Measurements from ENCODE around the gene FOXD2.
A peak's percentile ranks its signal among the peaks of the same experiment; 100 is the strongest.

Gene FOXD2

GRCh38 chr1:47437447-47438164 is at the start of gene FOXD2:
Gene FOXD2 (plus strand): TSS chr1:47438044. CDS start chr1:47438136, 92 bp downstream.
- peak; percentile 83 to 95 (median 87) for DNase-seq (ENCODE audit: low read depth in 3 of 3)

- peak in 1 of 3 experiments; percentile 6 for DNase-seq (ENCODE audit: low read depth in 3 of 3)
Measured at GRCh38 chr1:47388891-47389238, 49.0 kb upstream of the FOXD2 start.

- no peak for DNase-seq (ENCODE audit: low read depth in 3 of 3)
Measured at GRCh38 chr1:47389731-47390130, 48.1 kb upstream of the FOXD2 start.

- DNase-seq (ENCODE audit: low read depth in 3 of 3) = no peak
Measured at GRCh38 chr1:47390843-47391242, 47.0 kb upstream of the FOXD2 start.

- no peak for DNase-seq (ENCODE audit: low read depth in 3 of 3)
Measured at GRCh38 chr1:47393141-47393540, 44.7 kb upstream of the FOXD2 start.

GRCh38 chr1:47395433-47395832 is 42.4 kb upstream of the FOXD2 start:
- no peak for DNase-seq (ENCODE audit: low read depth in 3 of 3)

- DNase-seq (ENCODE audit: low read depth in 3 of 3) = no peak
Measured at GRCh38 chr1:47396671-47397196, 41.1 kb upstream of the FOXD2 start.

- no peak for DNase-seq (ENCODE audit: low read depth in 3 of 3)
Measured at GRCh38 chr1:47399138-47399845, 38.6 kb upstream of the FOXD2 start.

- no peak for DNase-seq (ENCODE audit: low read depth in 3 of 3)
Measured at GRCh38 chr1:47399846-47400155, 38.0 kb upstream of the FOXD2 start.

GRCh38 chr1:47401761-47402160 is 36.1 kb upstream of the FOXD2 start:
- DNase-seq (ENCODE audit: low read depth in 3 of 3) = no peak

- no peak for DNase-seq (ENCODE audit: low read depth in 3 of 3)
Measured at GRCh38 chr1:47402591-47402990, 35.3 kb upstream of the FOXD2 start.

GRCh38 chr1:47403321-47403910 is 34.4 kb upstream of the FOXD2 start:
- no peak for DNase-seq (ENCODE audit: low read depth in 3 of 3)

- no peak for DNase-seq (ENCODE audit: low read depth in 3 of 3)
Measured at GRCh38 chr1:47405697-47406096, 32.1 kb upstream of the FOXD2 start.

- no peak for DNase-seq (ENCODE audit: low read depth in 3 of 3)
Measured at GRCh38 chr1:47406966-47407365, 30.9 kb upstream of the FOXD2 start.

GRCh38 chr1:47407481-47407880 is 30.4 kb upstream of the FOXD2 start:
- no peak for DNase-seq (ENCODE audit: low read depth in 3 of 3)

- no peak for DNase-seq (ENCODE audit: low read depth in 3 of 3)
Measured at GRCh38 chr1:47409311-47410067, 28.4 kb upstream of the FOXD2 start.

GRCh38 chr1:47410068-47410455 is 27.8 kb upstream of the FOXD2 start:
- no peak for DNase-seq (ENCODE audit: low read depth in 3 of 3)

- no peak for DNase-seq (ENCODE audit: low read depth in 3 of 3)
Measured at GRCh38 chr1:47411436-47411835, 26.4 kb upstream of the FOXD2 start.

GRCh38 chr1:47412437-47412836 is 25.4 kb upstream of the FOXD2 start:
- no peak for DNase-seq (ENCODE audit: low read depth in 3 of 3)

- no peak for DNase-seq (ENCODE audit: low read depth in 3 of 3)
Measured at GRCh38 chr1:47415728-47416318, 22.0 kb upstream of the FOXD2 start, which contains the start of gene FOXE3. Gene FOXE3 (plus strand): TSS chr1:47416285. CDS start chr1:47416316, 31 bp downstream.

- DNase-seq (ENCODE audit: low read depth in 3 of 3) = no peak
Measured at GRCh38 chr1:47416319-47417169, 21.3 kb upstream of the FOXD2 start.
